Ammon's horn (tissue), 1 donor: ENCODE results near the gene TAS2R5.
"Not testable (repeated sequence)": the region's sequence is repeated elsewhere in the genome, so short reads cannot be mapped to it uniquely, and the experiment has no call there.

Experiments
- DNase-seq: peaks from one replicate; pipeline ENCODE4 v3.0.0-alpha.2; 2016; ENCODE audit warnings: low spot score

TAS2R5 gene

GRCh38 chr7:141789917-141790316 is at the start of gene TAS2R5:
TAS2R5 (plus strand) TSS chr7:141790217; CDS start chr7:141790362, 145 bp downstream.
- DNase-seq = no peak

DNA sequence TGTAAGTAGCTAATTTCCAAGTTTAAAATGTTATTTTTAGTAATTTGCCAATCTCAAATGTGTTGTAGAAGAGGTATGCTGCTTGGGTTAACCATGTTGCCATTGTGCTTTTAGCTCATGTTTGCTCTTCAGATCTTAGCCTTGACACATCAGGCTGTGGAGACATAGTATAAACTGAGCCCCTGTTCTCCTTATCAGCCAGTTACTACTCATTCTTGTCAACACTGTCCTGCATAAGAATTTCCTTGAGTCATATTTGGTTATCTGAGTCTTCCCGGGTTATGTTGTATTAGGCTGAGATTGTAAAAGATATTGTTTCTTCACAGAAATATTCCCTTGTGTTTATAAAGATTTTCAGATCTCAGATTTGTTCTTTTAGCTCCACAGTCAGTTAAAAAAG is 47.8 kb upstream of the TAS2R5 start:
- no peak for DNase-seq

DNA sequence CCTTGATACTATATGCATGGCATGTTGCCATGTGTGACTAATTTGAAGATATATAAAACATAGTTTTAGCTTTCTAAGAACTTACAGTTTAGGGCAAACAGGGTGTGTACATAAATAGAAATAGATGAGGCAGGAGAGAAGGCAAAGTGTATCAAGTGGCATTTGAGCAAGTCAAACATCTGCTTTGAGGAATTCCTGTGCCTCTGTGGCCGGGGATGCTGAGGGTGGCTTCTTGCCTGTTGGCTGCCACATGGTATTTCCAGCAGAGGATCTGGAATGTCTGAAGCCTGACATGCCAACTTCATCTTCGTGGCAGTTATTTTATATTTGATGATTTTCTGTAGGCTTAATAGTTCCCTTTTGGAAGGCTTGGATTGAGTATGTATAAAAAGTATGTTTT is 45.9 kb upstream of the TAS2R5 start:
- DNase-seq = no peak

- no peak for DNase-seq
Measured at GRCh38 chr7:141748396-141748795, 41.6 kb upstream of the TAS2R5 start.

- DNase-seq = not testable (repeated sequence)
Measured at GRCh38 chr7:141751904-141752303, 38.1 kb upstream of the TAS2R5 start.

- DNase-seq = no peak
Measured at GRCh38 chr7:141752634-141753033, 37.4 kb upstream of the TAS2R5 start.

- no peak for DNase-seq
Measured at GRCh38 chr7:141754939-141755338, 35.1 kb upstream of the TAS2R5 start.

- no peak for DNase-seq
Measured at GRCh38 chr7:141763797-141764196, 26.2 kb upstream of the TAS2R5 start, which contains the start of gene TAS2R3. TAS2R3 (plus strand) TSS chr7:141764097; CDS start chr7:141764159, 62 bp downstream.

- DNase-seq = not testable (repeated sequence)
Measured at GRCh38 chr7:141770083-141770583, 19.9 kb upstream of the TAS2R5 start.

GRCh38 chr7:141776374-141776773 is 13.6 kb upstream of the TAS2R5 start, which contains the start of gene TAS2R4:
TAS2R4 (plus strand) TSS chr7:141776674; CDS start chr7:141778489, 1,815 bp downstream.
- no peak for DNase-seq

DNA sequence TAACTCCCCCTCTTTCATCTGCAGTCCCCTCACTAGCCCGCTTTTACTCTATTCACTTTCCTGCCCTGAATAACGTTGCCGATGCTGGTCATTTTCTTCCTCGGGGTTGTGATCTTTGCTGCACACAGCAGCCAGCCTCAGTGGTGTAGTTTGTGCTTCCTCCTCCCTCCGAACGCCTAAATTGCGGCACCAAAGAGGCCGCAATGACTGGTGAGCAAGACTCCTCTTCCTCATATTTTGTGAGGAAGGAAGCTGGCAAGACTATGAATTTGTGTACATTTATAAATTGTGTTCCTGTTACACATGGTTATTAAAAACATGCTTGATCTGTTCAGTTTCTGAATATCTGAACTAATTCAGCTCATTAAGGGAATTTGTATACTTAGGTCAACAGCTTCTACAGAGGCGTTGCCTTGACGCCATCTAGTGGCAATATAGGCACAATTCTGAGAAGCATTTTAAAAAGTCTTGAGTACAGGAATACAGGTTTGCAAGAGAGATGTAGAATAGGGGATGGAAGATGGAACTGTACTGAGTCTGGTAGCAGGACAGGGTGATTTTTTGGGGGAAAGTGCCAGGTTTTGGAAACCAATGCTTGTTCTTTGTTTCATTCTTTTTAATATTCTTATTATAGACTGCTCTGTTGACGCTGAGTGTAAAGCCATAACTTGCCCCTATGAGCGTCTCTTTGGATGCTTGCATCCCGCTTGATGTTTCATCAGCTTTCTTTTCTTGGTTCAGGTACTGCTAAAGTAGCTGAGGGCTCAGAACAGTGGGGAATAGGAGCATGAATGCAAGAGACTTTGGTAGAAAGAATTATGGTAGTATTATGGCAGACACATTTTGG is 4.1 kb upstream of the TAS2R5 start:
- DNase-seq = peak; percentile 83

DNA sequence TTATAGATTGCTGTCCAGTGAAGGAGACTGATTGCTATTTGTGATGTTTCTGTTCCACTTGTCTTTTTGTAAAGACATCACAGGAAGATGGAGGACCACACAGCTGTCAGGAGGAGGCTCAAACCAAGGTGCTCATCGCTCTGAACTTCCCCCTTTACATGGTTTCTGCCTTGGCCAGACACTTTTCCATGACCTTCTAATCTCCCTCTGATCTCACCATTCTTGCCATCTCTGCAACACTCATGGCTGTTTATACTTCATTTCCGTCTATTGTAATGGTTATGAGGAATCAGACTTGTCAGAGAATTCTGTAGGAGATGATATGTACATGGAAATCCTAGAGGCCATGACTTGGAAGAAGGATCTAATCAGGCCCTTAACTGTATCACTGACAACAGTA is 1.7 kb upstream of the TAS2R5 start:
- no peak for DNase-seq

GRCh38 chr7:141792526-141792925 is 2.5 kb downstream of the TAS2R5 start:
- DNase-seq = no peak

DNA sequence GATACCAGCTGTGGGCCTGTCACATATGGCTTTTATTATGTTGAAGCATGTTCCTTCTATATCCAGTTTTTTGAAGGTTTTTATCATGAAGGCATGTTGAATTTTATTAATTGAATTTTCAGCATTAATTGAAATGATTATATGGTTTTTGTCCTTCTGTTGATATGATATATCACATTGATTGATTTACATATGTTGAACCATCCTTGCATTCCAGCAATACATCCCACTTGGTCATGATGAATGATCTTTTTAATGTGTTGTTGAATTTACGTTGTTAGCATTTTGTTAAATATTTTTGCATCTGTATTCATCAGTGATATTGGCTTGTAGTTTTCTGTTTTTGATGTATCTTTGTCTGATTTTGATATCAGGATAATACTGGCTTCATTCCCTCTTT is 30.1 kb downstream of the TAS2R5 start:
- no peak for DNase-seq

- not testable (repeated sequence) for DNase-seq
Measured at GRCh38 chr7:141822432-141822831, 32.4 kb downstream of the TAS2R5 start.

DNA sequence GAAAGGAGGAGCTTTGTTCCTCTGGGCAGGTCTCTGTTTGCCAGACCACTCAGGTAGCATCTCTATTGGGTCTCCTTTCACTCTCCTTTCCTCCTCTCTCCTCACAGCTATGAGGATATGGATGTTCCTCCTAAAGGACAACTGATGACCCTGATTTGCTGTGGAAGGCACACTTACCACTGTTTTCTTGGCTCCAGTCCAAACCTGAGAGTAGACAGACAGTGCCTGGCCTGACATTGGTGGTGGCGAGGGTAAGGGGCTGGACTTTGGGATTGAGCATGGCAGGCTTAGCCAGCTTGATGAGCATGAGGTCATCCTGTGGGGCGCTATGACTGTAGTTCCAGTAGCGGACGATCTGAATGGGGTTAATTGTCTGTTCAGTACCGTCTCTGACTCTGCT is 47.7 kb downstream of the TAS2R5 start:
- no peak for DNase-seq

DNA sequence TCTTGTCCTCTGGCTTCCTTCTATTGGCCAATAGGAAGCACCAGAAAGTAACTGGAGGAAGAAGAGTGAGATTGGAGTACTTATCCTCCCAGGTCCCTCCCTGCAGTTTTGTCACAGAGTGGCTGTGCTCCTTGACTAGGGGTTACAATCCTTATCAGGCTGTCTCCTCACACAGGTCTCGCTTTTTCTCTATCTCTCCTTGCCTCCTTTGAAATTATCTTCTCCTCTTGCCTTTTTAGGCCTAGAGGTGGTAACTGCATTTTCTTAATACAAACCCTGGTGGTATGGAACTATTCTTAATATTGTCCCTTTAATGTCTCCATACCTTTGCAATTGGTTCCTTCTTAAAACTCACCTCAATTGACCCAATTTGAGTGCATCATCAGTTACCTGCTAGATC is 48.6 kb downstream of the TAS2R5 start:
- DNase-seq = no peak

DNA sequence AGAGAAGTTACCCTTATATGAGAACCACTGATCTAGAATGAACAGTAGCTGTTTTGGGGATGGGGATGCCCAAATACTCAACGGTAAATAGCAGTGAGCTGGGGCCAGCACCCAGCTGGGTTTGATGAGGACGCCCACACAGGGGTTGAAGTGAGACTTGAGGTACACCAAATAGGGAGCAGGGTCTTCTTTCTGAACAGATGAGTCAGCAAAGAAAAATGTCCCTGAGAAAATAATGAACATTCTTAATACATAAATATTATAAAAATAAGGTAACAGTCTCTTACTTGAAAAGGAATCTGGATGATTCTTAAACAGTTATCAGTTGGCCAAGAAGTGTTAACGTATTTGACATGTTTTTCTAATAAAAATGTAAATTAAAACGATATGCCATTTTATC is 49.2 kb downstream of the TAS2R5 start:
- DNase-seq = no peak

DNA sequence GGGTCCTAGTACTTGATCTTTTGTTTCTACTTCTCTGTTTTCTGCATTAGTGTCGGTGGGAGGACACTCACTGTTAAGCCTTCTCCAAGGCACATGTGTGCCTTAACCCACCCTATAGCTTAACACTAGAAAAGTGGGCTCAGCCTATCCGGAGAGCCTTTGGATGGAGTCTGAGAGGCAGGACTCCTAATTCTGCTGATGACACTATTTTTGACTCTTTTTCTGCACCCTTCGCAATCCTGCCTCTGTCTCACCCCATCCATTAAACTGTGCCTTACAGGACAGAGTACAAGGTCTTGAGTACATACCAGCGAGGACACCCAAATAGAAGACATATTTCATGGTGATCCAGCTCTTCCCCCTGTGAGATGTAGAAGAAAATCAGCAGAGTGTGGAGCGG is 50.7 kb downstream of the TAS2R5 start:
- DNase-seq = no peak
